ENCODE results near the gene TNS1. TPM values are rescaled to one million over a fixed set of nuclear protein-coding genes. Genes with fewer than 3 reads are reported as not detected.
A peak's percentile ranks its signal among the peaks of the same experiment; 100 is the strongest.

TNS1 gene
- total RNA-seq, 2 donors from 2014 or later = 3.3 to 4.2 TPM

DNA sequence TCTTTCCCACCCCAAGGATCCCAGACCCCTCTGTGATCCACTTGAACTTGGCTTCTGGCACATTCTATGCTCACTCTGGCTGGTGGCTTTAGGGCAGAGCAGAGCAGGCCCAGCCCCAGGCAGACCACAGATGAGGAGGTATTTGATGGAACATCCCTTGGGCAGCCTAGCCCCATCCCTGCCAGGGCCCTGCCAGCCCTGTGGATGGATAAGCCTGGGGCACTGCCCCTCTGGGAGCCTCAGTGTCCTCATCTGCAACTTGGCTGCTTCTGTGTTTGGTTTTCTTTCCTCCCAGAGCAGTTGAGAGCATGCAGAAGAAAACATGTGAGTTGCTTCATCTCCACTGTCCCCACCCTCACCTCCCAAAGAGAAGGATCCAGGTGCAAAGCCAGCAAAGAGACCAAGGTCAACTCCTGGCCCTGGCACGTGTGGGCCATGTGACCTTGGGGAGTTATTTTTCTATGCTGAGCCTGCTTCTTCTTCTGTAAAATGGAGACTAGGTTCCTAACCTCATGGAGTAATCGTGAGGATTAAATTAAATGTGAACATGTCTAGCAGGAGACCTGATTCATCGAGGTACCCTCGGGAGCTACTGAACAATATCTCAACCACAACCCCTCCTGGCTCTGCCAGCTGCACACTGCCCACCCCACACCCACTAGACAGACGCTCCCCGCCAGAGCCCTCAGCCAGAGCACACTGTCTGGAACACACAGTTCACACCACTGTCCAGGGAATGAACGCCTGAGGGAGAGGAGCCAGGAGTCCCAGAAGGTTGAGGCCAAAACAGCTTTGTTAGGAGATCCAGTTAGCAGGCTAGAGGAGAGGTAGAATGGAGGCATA is 14.6 kb upstream of the TNS1 start:
- no peak overlapping the region for H3K9ac ChIP-seq (ENCODE audit: extremely low read depth, low read length, poor library complexity, severe bottlenecking)
- H3K27ac ChIP-seq (ENCODE audit: low read depth, low read length) = no peak overlapping the region
- no peaks in the 10 kb centered on the region for H3K36me3 ChIP-seq (ENCODE audit: control insufficient read depth, insufficient read depth, low read length)
- DNase-seq = no peak
- Mint-ChIP-seq H3K9me3 (no peaks in the 10 kb centered on the region), H3K4me3 (no peak overlapping the region), H3K4me1 (peaks cover 21% of the 10 kb centered on the region), H3K27ac (no peak overlapping the region), H3K27me3 (ENCODE audit: insufficient read depth) (peaks cover 14% of the 10 kb centered on the region), H3K36me3 (ENCODE audit: low read depth) (no peaks in the 10 kb centered on the region)
- WGBS, 2 experiments (ENCODE audit: insufficient coverage in 1 of 2, insufficient read length in 1 of 2) = 95 to 98% methylated on average over 6 to 7 of the region's 7 CpGs
- no peak overlapping the region for H3K4me3 ChIP-seq (ENCODE audit: low read length)
- TF ChIP-seq, protein P1, sequence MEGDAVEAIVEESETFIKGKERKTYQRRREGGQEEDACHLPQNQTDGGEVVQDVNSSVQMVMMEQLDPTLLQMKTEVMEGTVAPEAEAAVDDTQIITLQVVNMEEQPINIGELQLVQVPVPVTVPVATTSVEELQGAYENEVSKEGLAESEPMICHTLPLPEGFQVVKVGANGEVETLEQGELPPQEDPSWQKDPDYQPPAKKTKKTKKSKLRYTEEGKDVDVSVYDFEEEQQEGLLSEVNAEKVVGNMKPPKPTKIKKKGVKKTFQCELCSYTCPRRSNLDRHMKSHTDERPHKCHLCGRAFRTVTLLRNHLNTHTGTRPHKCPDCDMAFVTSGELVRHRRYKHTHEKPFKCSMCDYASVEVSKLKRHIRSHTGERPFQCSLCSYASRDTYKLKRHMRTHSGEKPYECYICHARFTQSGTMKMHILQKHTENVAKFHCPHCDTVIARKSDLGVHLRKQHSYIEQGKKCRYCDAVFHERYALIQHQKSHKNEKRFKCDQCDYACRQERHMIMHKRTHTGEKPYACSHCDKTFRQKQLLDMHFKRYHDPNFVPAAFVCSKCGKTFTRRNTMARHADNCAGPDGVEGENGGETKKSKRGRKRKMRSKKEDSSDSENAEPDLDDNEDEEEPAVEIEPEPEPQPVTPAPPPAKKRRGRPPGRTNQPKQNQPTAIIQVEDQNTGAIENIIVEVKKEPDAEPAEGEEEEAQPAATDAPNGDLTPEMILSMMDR (conservative IDR thresholded peaks at IDR 0.05) = no peak
- no peaks in the 10 kb centered on the region for H3K9me3 ChIP-seq (ENCODE audit: control insufficient read depth, low read length)
- H3K27me3 ChIP-seq (ENCODE audit: control insufficient read depth, insufficient read depth, low read length, poor library complexity, severe bottlenecking) = no peaks in the 10 kb centered on the region
- peaks cover 9% of the 10 kb centered on the region for H3K4me1 ChIP-seq (ENCODE audit: control insufficient read depth, insufficient read depth, low read length)

DNA sequence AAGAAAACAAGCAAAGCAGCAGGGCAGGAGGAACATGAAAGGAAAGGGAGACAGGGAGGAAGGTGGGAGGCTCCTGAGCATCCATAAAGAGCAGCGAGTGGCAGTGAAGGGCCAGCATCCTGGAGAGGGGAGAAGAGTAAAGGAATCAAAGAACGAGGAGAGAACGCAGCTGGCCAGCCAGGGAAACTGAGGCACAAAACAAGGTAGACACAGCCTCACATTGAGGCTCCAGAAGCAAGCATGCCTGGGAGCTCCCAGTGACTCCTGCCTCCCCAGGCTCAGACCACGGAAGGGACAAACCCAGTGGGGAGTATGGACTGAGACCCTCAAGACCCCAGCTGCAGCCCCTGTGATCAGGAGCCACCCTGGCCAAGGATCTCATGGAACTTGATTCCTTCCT is 14.0 kb upstream of the TNS1 start:
- 89% methylated on average over 4 of the region's 4 CpGs for WGBS, 2 experiments (ENCODE audit: insufficient coverage in 1 of 2, insufficient read length in 1 of 2)
- Mint-ChIP-seq H3K4me3 (no peak overlapping the region), H3K9me3 (no peaks in the 10 kb centered on the region), H3K4me1 (peaks cover 21% of the 10 kb centered on the region), H3K27me3 (ENCODE audit: insufficient read depth) (peaks cover 20% of the 10 kb centered on the region), H3K36me3 (ENCODE audit: low read depth) (no peaks in the 10 kb centered on the region), H3K27ac (no peak overlapping the region)
- Histone ChIP-seq H3K27me3 (ENCODE audit: control insufficient read depth, insufficient read depth, low read length, poor library complexity, severe bottlenecking) (peaks cover under 1% of the 10 kb centered on the region), H3K4me3 (ENCODE audit: low read length) (no peak overlapping the region), H3K27ac (ENCODE audit: low read depth, low read length) (no peak overlapping the region), H3K9me3 (ENCODE audit: control insufficient read depth, low read length) (no peaks in the 10 kb centered on the region), H3K4me1 (ENCODE audit: control insufficient read depth, insufficient read depth, low read length) (peaks cover 9% of the 10 kb centered on the region), H3K36me3 (ENCODE audit: control insufficient read depth, insufficient read depth, low read length) (no peaks in the 10 kb centered on the region), H3K9ac (ENCODE audit: extremely low read depth, low read length, poor library complexity, severe bottlenecking) (no peak overlapping the region)
- no peak for DNase-seq
- TF ChIP-seq, protein P1 (conservative IDR thresholded peaks at IDR 0.05) = no peak

DNA sequence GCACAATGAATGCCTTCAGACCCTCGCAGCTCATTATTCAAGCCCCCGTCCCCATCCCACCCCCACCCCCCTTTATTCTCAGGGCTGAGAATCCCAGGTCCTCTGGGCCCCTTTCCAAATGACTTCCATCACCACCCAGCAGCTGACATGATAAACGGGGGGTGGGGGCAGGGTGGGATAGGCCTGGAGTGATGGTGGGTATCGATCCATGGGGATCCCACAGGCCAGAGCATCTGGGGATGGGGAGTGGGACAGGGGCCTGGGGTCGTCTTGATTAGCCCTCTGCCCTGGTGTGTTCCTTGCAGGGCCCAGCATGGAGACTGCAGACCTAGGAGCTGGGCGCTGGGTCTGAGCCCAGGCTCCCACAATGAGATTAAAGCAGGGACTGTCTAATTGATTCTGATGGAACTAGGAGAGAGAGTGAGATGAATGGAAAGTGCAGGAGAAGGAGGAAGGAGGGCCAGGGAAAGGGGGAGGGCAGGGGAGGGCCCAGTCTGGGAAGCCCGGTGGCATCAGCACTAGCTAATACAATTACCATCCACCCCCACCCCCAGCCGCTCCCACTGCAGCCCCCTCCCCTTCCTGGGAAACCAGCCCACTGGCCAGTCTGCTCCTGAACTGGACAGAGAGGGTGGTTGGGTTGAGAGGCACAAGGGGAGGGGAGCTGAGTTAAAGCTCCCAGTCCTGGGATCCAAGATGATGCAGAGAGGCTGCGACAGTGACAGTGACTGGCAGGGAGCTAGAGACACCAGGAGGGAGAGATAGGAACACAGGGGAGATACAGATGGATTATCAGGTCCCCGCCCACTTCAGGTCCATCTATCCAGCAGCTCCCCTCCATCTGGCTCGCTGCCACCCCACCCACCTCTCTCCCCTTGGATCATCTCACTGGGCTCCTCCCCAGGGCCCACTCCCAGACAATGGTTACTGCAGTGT is 13.1 kb upstream of the TNS1 start:
- H3K9ac ChIP-seq (ENCODE audit: extremely low read depth, low read length, poor library complexity, severe bottlenecking) = no peak overlapping the region
- H3K4me1 Mint-ChIP-seq = peaks cover 24% of the 10 kb centered on the region
- peaks cover 9% of the 10 kb centered on the region for H3K4me1 ChIP-seq (ENCODE audit: control insufficient read depth, insufficient read depth, low read length)
- peaks cover 10% of the 10 kb centered on the region for H3K27me3 ChIP-seq (ENCODE audit: control insufficient read depth, insufficient read depth, low read length, poor library complexity, severe bottlenecking)
- no peaks in the 10 kb centered on the region for H3K36me3 Mint-ChIP-seq (ENCODE audit: low read depth)
- 52 to 55% methylated on average over 5 to 9 of the region's 11 CpGs for WGBS, 2 experiments (ENCODE audit: insufficient coverage in 1 of 2, insufficient read length in 1 of 2)
- no peak overlapping the region for H3K4me3 ChIP-seq (ENCODE audit: low read length)
- no peak overlapping the region for H3K4me3 Mint-ChIP-seq
- H3K27ac Mint-ChIP-seq = no peak overlapping the region
- TF ChIP-seq, protein P1 (conservative IDR thresholded peaks at IDR 0.05) = no peak
- no peaks in the 10 kb centered on the region for H3K36me3 ChIP-seq (ENCODE audit: control insufficient read depth, insufficient read depth, low read length)
- peaks cover 29% of the 10 kb centered on the region for H3K27me3 Mint-ChIP-seq (ENCODE audit: insufficient read depth)
- H3K27ac ChIP-seq (ENCODE audit: low read depth, low read length) = peak overlapping the region; percentile 83
- H3K9me3 Mint-ChIP-seq = no peaks in the 10 kb centered on the region
- DNase-seq = peak; percentile 54
- H3K9me3 ChIP-seq (ENCODE audit: control insufficient read depth, low read length) = no peaks in the 10 kb centered on the region
